Omental fat pad (tissue), 4 donors: Measurements from ENCODE around the gene ALK. TPM values are rescaled to one million over a fixed set of nuclear protein-coding genes. Genes with fewer than 3 reads are reported as not detected.

Experiments used
- ATAC-seq: fragments of 150-250 bp; one replicate; pipeline ENCODE4 v1.9.1; 2016; ENCODE audit warnings: mild to moderate bottlenecking, moderate library complexity; ENCODE audit not compliant: low FRiP score
- DNase-seq: peaks from one replicate; pipeline ENCODE4 v3.0.0-alpha.2; 2019; ENCODE audit warnings: low spot score
- CTCF ChIP-seq, 3 donors: fragments of 450-650 bp; IDR thresholded peaks; one replicate each; pipeline ENCODE4 v1.5.1; 2016 to 2017; ENCODE audit warnings: antibody characterized with exemption in 3 of 3, mild to moderate bottlenecking in 3 of 3, moderate library complexity in 2 of 3
- total RNA-seq, 4 donors: library from RNA; depleted of rRNA; stranded (reverse); fragments of >200 nt; gene quantifications; one replicate each; pipeline ENCODE4 v1.1.0, GENCODE V29; 2016

Gene ALK
- total RNA-seq, 4 donors from 2014 or later = 0.12 to 2.2 (median 0.44) TPM; not detected in 1

- DNase-seq (no peak), ATAC-seq (no peak)
- TF ChIP-seq CTCF (IDR thresholded peaks at IDR 0.05) = no peak
Measured at GRCh38 chr2:29490045-29490444, 431.3 kb downstream of the ALK start.

GRCh38 chr2:29489568-29489967 is 431.8 kb downstream of the ALK start:
- no peak for DNase-seq
- TF ChIP-seq CTCF (IDR thresholded peaks at IDR 0.05) = no peak
- no peak for ATAC-seq

- ATAC-seq = no peak
- DNase-seq = no peak
- TF ChIP-seq CTCF (IDR thresholded peaks at IDR 0.05) = no peak
Measured at GRCh38 chr2:29487967-29488555, 433.3 kb downstream of the ALK start.

- DNase-seq = no peak
Measured at GRCh38 chr2:29485631-29486030, 435.8 kb downstream of the ALK start.

GRCh38 chr2:29485117-29485516 is 436.3 kb downstream of the ALK start:
- ATAC-seq (no peak), DNase-seq (no peak)
- TF ChIP-seq CTCF (IDR thresholded peaks at IDR 0.05) = no peak

More at GRCh38 chr2:29485631-29486030, 435.8 kb downstream of the ALK start:
- TF ChIP-seq CTCF (IDR thresholded peaks at IDR 0.05) = no peak
- no peak for ATAC-seq

- DNase-seq = no peak
- no peak for ATAC-seq
- no peak for TF ChIP-seq CTCF (IDR thresholded peaks at IDR 0.05)
Measured at GRCh38 chr2:29482867-29483266, 438.5 kb downstream of the ALK start.

- ATAC-seq = no peak
- DNase-seq = no peak
- no peak for TF ChIP-seq CTCF (IDR thresholded peaks at IDR 0.05)
Measured at GRCh38 chr2:29482348-29482747, 439.0 kb downstream of the ALK start.
